ENCODE results near the gene PPM1L. TPM values are rescaled to one million over a fixed set of nuclear protein-coding genes. Genes with fewer than 3 reads are reported as not detected.

PPM1L gene
- total and polyA plus RNA-seq, 9 donors: 5.3 to 13.9 (median 10.9) TPM

DNA sequence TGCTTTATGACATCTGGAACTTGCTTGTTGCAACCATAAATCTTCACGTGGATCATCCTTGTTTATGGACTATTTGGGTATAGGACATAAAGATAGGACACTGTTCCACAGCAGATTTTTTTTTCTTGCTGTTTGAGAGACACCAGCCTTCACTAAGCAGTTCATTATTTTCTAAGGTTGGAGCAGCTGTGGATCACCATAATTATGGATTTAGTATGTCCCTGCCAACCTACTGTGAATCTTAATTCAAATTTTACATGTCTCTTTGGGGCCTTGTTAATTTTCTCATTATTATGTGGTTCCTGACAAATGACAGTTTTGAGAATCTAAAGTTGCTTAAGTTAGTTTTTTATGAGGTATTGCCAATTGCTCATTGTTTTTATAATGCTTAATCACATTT lies 188.0 kb downstream of the PPM1L start:
- H3K4me3 ChIP-seq (ENCODE audit: low read length): no peak overlapping the region
- no peaks in the 10 kb centered on the region for H3K36me3 ChIP-seq (ENCODE audit: control insufficient read depth, insufficient read depth, low read length)
- no peak overlapping the region for H3K27ac ChIP-seq (ENCODE audit: low read length)
- no peaks in the 10 kb centered on the region for H3K9me3 ChIP-seq (replicated peaks; ENCODE audit: control insufficient read depth, low read depth, low read length)
- no CpG with 5 or more reads among the region's 1 CpG for WGBS (ENCODE audit: insufficient coverage)
- no peaks in the 10 kb centered on the region for H3K27me3 ChIP-seq (ENCODE audit: control insufficient read depth, insufficient read depth, low read length)
- no peak for DNase-seq
- H3K4me1 ChIP-seq (ENCODE audit: control insufficient read depth, insufficient read depth, low read length): no peaks in the 10 kb centered on the region

DNA sequence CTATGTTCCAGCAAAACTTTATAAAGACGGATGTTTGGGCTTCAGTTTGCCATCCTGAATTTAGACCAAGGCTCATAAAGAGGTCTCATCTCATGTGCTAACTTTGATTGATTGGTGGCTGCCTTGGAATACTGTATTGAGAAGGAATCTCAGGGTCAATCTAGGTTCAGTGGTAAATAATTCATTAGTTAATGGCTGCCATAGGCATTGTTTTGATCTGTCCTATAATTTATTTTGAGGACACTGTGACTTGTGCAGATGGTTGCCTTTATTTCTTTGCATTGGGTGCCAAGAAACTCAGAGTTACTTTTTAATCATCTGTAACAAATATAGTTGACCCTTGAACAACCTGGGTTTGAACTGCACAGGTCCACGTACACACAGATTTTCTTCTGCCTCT lies 189.3 kb downstream of the PPM1L start:
- no peaks in the 10 kb centered on the region for H3K27me3 ChIP-seq (ENCODE audit: control insufficient read depth, insufficient read depth, low read length)
- no peak overlapping the region for H3K4me3 ChIP-seq (ENCODE audit: low read length)
- H3K36me3 ChIP-seq (ENCODE audit: control insufficient read depth, insufficient read depth, low read length): no peaks in the 10 kb centered on the region
- no peaks in the 10 kb centered on the region for H3K4me1 ChIP-seq (ENCODE audit: control insufficient read depth, insufficient read depth, low read length)
- no peaks in the 10 kb centered on the region for H3K9me3 ChIP-seq (replicated peaks; ENCODE audit: control insufficient read depth, low read depth, low read length)
- DNase-seq: no peak
- H3K27ac ChIP-seq (ENCODE audit: low read length): no peak overlapping the region
- WGBS (ENCODE audit: insufficient coverage): no CpG with 5 or more reads among the region's 2 CpGs

DNA sequence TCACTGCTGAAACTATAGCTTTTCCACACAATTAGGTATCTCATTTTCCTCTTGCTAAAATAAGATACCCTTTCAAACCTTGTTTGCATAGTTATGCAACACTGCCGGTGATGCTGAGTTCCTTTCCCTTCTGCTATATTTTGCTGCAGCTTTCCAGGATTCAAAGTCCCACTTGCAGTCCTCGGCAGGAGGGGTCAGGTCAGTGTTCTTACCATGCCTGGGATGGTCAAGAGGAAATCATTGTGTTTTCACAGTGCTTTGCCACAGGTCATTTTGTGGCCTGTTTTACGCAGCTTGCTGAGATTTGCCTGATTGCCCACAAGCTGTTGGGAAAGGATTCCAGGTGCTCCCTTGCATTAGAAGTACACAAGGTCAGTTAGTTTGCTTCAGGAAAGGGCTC lies 192.2 kb downstream of the PPM1L start:
- Histone ChIP-seq H3K27ac (ENCODE audit: low read length) (no peak overlapping the region), H3K4me3 (ENCODE audit: low read length) (no peak overlapping the region), H3K36me3 (ENCODE audit: control insufficient read depth, insufficient read depth, low read length) (no peaks in the 10 kb centered on the region), H3K27me3 (ENCODE audit: control insufficient read depth, insufficient read depth, low read length) (no peaks in the 10 kb centered on the region), H3K9me3 (replicated peaks; ENCODE audit: control insufficient read depth, low read depth, low read length) (no peaks in the 10 kb centered on the region), H3K4me1 (ENCODE audit: control insufficient read depth, insufficient read depth, low read length) (peaks cover 2% of the 10 kb centered on the region)
- no peak for DNase-seq
- WGBS (ENCODE audit: insufficient coverage): 51% methylated on average over 2 of the region's 3 CpGs

DNA sequence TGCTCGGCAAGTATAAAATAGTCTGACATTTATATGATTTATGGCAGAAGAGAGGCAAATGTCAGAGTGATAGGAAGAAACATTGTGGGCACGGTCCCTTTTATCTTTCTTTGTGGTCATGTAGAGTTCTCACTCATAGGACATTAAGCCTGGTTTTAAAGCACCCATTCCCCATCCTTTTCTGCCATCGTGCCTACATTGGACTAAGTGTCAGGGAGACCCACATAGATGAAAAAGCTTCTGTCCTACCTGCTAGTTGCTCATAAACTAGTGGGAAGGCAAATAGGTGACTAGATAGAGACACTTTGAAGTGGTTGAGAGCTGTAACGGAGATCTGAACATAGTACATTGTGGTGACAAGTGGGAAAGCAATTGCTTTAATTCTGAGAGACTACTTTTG lies 193.4 kb downstream of the PPM1L start:
- H3K27me3 ChIP-seq (ENCODE audit: control insufficient read depth, insufficient read depth, low read length): no peaks in the 10 kb centered on the region
- no peak overlapping the region for H3K4me3 ChIP-seq (ENCODE audit: low read length)
- 50% methylated on average over 2 of the region's 4 CpGs for WGBS (ENCODE audit: insufficient coverage)
- H3K27ac ChIP-seq (ENCODE audit: low read length): no peak overlapping the region
- peaks cover 2% of the 10 kb centered on the region for H3K4me1 ChIP-seq (ENCODE audit: control insufficient read depth, insufficient read depth, low read length)
- H3K36me3 ChIP-seq (ENCODE audit: control insufficient read depth, insufficient read depth, low read length): no peaks in the 10 kb centered on the region
- no peak for DNase-seq
- no peaks in the 10 kb centered on the region for H3K9me3 ChIP-seq (replicated peaks; ENCODE audit: control insufficient read depth, low read depth, low read length)

DNA sequence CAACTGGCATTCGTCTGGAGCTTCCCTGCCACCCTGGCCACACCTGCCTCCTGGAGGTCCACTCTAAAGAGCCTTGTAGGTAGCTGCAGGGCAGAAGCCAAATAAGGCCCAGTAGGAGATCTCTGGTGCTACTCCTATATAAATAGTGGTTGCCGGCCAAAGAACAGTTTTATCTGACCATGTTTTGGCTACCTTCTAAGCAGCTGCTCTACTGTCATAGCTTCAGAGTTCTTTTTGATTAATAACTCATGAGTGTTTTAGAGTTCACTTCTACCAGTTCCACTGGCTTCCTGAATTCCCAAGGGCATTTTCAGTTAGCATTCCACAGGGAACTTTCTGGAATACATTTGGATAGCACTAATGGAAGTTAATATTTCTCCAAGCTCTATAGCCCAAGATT lies 194.5 kb downstream of the PPM1L start:
- H3K9me3 ChIP-seq (replicated peaks; ENCODE audit: control insufficient read depth, low read depth, low read length): no peaks in the 10 kb centered on the region
- peaks cover 2% of the 10 kb centered on the region for H3K4me1 ChIP-seq (ENCODE audit: control insufficient read depth, insufficient read depth, low read length)
- H3K27me3 ChIP-seq (ENCODE audit: control insufficient read depth, insufficient read depth, low read length): no peaks in the 10 kb centered on the region
- no peak for DNase-seq
- H3K4me3 ChIP-seq (ENCODE audit: low read length): no peak overlapping the region
- H3K27ac ChIP-seq (ENCODE audit: low read length): no peak overlapping the region
- 67% methylated on average over 1 of the region's 2 CpGs for WGBS (ENCODE audit: insufficient coverage)
- no peaks in the 10 kb centered on the region for H3K36me3 ChIP-seq (ENCODE audit: control insufficient read depth, insufficient read depth, low read length)

DNA sequence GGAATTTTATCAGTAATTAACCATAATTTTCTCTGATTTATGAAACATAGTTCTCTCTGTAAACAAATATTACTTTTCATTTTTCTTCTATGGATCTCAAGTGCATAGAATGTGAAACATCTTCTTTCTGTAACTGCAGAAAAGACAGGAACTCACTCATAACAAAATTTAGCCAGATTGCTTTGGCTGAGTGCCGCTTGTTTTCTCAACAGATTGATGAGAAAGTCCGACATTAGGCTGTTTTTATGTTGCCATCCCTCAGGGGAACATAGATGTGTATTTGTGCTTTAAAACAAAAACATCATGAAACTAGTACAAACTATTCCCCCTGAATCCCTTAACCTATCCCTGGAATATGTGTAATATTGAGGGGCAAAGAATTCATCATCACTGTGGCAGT lies 194.9 kb downstream of the PPM1L start:
- WGBS (ENCODE audit: insufficient coverage): no CpG with 5 or more reads among the region's 2 CpGs
- no peak overlapping the region for H3K27ac ChIP-seq (ENCODE audit: low read length)
- H3K4me1 ChIP-seq (ENCODE audit: control insufficient read depth, insufficient read depth, low read length): peaks cover 2% of the 10 kb centered on the region
- H3K27me3 ChIP-seq (ENCODE audit: control insufficient read depth, insufficient read depth, low read length): no peaks in the 10 kb centered on the region
- H3K36me3 ChIP-seq (ENCODE audit: control insufficient read depth, insufficient read depth, low read length): no peaks in the 10 kb centered on the region
- DNase-seq: no peak
- H3K4me3 ChIP-seq (ENCODE audit: low read length): no peak overlapping the region
- no peaks in the 10 kb centered on the region for H3K9me3 ChIP-seq (replicated peaks; ENCODE audit: control insufficient read depth, low read depth, low read length)

DNA sequence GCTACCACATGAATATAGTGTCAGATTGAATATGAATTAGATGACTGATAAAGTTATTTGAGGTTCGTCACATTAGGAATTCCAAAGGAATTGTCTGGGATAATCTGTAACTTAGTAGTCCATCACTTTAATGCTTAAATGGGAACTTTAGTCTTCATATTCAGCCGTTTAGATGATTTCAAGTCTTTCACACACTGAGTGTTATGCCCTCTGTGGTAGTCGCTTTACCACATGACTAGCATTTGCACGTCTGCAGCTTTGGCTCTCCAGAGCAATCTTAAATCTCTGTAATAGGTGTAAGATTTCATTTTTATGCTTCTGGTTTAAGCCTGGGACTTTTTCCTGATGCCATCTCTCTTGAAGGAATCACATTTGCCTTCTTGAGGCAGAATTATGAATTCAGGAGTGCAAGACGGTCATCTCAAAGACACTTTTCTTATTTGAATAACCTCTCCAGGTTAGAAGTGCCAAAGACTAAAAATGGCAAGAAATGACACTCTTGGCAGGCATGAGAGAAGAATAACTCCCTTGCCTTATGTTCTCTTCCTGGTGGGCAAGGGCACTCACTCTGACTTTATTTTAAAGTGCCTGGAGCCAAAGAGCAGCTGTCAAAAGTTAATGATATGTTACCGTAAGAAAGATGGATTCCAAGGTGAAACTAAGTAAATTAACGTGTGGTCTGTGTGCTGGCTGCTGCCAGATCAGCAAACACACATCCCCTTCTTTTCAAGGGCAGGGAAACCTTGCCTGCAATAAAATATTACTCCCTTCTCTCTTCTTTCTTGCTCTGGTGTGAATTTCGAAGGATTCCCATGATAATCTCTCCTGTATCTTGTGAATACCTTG lies 195.8 kb downstream of the PPM1L start:
- Histone ChIP-seq H3K36me3 (ENCODE audit: control insufficient read depth, insufficient read depth, low read length) (no peaks in the 10 kb centered on the region), H3K4me3 (ENCODE audit: low read length) (no peak overlapping the region), H3K27me3 (ENCODE audit: control insufficient read depth, insufficient read depth, low read length) (no peaks in the 10 kb centered on the region), H3K27ac (ENCODE audit: low read length) (no peak overlapping the region), H3K9me3 (replicated peaks; ENCODE audit: control insufficient read depth, low read depth, low read length) (no peaks in the 10 kb centered on the region), H3K4me1 (ENCODE audit: control insufficient read depth, insufficient read depth, low read length) (peaks cover 2% of the 10 kb centered on the region)
- no peak for DNase-seq
- WGBS (ENCODE audit: insufficient coverage): 64% methylated on average over 2 of the region's 8 CpGs

DNA sequence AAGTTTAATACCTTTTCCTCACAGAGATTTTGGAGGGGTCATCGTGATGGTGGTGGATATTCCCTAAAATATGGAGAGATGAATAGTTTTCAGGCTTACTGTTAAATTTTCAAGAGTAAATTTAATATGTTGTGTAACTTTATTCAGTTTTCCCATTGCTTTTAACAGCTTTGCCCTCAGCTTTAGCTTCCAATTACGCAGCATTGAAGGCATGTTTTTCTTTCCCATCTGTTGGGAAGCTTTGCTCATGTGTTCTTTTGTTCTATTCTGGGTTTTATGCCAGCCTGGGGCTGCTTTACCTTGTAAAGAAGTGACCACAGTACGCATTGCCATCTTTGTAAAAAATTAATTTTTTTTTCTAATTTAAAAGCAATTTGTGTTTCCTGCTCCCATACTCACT lies 197.7 kb downstream of the PPM1L start:
- H3K27me3 ChIP-seq (ENCODE audit: control insufficient read depth, insufficient read depth, low read length): no peaks in the 10 kb centered on the region
- H3K9me3 ChIP-seq (replicated peaks; ENCODE audit: control insufficient read depth, low read depth, low read length): no peaks in the 10 kb centered on the region
- peaks cover 2% of the 10 kb centered on the region for H3K4me1 ChIP-seq (ENCODE audit: control insufficient read depth, insufficient read depth, low read length)
- no peak overlapping the region for H3K4me3 ChIP-seq (ENCODE audit: low read length)
- H3K36me3 ChIP-seq (ENCODE audit: control insufficient read depth, insufficient read depth, low read length): no peaks in the 10 kb centered on the region
- WGBS (ENCODE audit: insufficient coverage): no CpG with 5 or more reads among the region's 3 CpGs
- H3K27ac ChIP-seq (ENCODE audit: low read length): no peak overlapping the region
- no peak for DNase-seq

DNA sequence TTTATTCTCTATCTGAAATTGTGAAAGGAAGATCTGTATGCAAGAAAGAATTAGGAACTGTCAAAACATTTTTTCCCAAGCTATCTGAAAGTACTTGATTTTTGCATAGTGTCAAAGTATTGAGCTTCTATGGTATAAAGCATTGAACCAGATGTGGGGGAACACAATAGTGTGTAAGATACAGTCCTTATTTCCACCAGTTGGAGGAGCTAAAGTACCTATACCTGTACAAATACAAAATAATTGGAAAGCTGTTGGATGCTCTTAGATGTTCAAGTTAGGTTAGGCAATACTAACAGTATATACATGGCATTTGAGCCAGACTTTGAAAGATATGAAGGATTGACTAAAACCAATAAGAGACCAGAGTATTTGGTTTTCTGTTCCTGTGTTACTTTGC lies 200.8 kb downstream of the PPM1L start:
- Histone ChIP-seq H3K27ac (ENCODE audit: low read length) (no peak overlapping the region), H3K9me3 (replicated peaks; ENCODE audit: control insufficient read depth, low read depth, low read length) (no peaks in the 10 kb centered on the region), H3K27me3 (ENCODE audit: control insufficient read depth, insufficient read depth, low read length) (no peaks in the 10 kb centered on the region)

DNA sequence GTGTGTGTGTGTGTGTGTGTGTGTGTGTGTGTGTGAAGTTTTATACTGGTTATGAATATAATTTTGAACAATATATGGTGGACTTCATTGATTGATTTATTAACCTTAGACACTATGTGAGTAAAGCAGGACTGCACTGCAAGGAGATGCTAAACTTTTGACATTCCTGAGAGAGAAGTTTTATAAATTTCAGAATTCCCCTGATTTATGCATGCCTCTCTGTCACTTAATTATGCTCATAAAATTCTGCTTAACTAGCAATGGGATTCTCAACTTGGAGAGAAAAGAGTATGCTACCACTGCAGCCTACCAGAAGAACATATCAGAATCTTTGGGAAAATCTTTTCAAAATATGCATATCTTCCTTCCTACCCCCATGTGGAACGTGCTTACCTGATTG lies 204.5 kb downstream of the PPM1L start:
- no peak overlapping the region for H3K4me3 ChIP-seq (ENCODE audit: low read length)
- no peaks in the 10 kb centered on the region for H3K27me3 ChIP-seq (ENCODE audit: control insufficient read depth, insufficient read depth, low read length)
- no peaks in the 10 kb centered on the region for H3K4me1 ChIP-seq (ENCODE audit: control insufficient read depth, insufficient read depth, low read length)
- H3K27ac ChIP-seq (ENCODE audit: low read length): no peak overlapping the region
- no peaks in the 10 kb centered on the region for H3K9me3 ChIP-seq (replicated peaks; ENCODE audit: control insufficient read depth, low read depth, low read length)
- H3K36me3 ChIP-seq (ENCODE audit: control insufficient read depth, insufficient read depth, low read length): no peaks in the 10 kb centered on the region
- DNase-seq: no peak
- WGBS (ENCODE audit: insufficient coverage): no CpG with 5 or more reads among the region's 1 CpG

More for the DNA sequence above, 200.8 kb downstream of the PPM1L start:
- Histone ChIP-seq H3K36me3 (ENCODE audit: control insufficient read depth, insufficient read depth, low read length) (no peaks in the 10 kb centered on the region), H3K4me1 (ENCODE audit: control insufficient read depth, insufficient read depth, low read length) (peaks cover 2% of the 10 kb centered on the region), H3K4me3 (ENCODE audit: low read length) (no peak overlapping the region)
- DNase-seq: no peak

DNA sequence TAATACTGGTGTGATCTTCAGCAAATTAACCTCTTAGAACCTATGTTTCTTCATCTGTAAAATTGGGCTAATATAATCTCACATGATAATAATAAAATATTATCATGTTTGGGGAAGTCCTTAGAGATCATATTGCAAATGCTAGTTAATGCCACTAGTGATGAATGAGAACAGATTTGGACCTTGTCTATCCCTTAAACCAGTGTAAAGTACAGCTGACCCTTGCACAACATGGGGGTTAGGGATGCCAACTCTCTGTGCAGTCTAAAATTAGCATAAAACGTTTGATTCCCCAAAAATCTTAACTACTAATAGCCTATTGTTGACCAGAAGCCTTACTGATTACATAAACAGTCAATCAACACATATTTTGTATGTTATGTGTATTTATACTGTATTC lies 207.9 kb downstream of the PPM1L start:
- Histone ChIP-seq H3K4me3 (ENCODE audit: low read length) (no peak overlapping the region), H3K27ac (ENCODE audit: low read length) (no peak overlapping the region), H3K9me3 (replicated peaks; ENCODE audit: control insufficient read depth, low read depth, low read length) (no peaks in the 10 kb centered on the region), H3K4me1 (ENCODE audit: control insufficient read depth, insufficient read depth, low read length) (peaks cover 4% of the 10 kb centered on the region), H3K27me3 (ENCODE audit: control insufficient read depth, insufficient read depth, low read length) (no peaks in the 10 kb centered on the region), H3K36me3 (ENCODE audit: control insufficient read depth, insufficient read depth, low read length) (peaks cover 2% of the 10 kb centered on the region)
- no peak for DNase-seq
- WGBS (ENCODE audit: insufficient coverage): no CpG with 5 or more reads among the region's 1 CpG
